Fibroblast of skin of back (primary cell): ENCODE data around the gene PCDHA1.
"Not testable (repeated sequence)": the region's sequence is repeated elsewhere in the genome, so short reads cannot be mapped to it uniquely, and the experiment has no call there.

Experiments used
- DNase-seq: peaks from one replicate; pipeline ENCODE4 v3.0.0-alpha.2; 2013

PCDHA1 gene

DNA sequence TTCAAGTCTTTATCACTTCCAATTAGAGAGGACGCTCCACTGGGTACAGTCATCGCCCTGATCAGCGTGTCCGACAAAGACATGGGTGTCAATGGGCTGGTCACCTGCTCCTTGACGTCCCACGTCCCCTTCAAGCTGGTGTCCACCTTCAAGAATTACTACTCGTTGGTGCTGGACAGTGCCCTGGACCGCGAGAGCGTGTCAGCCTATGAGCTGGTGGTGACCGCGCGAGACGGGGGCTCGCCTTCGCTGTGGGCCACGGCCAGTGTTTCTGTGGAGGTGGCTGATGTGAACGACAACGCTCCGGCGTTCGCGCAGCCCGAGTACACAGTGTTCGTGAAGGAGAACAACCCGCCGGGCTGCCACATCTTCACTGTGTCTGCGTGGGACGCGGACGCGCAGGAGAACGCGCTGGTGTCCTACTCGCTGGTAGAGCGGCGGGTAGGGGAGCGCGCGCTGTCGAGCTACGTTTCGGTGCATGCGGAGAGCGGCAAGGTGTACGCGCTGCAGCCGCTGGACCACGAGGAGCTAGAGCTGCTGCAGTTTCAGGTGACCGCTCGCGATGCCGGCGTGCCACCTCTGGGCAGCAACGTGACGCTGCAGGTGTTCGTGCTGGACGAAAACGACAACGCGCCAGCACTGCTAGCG lies 22.4 kb downstream of the PCDHA1 start:
- not testable (repeated sequence) for DNase-seq

DNA sequence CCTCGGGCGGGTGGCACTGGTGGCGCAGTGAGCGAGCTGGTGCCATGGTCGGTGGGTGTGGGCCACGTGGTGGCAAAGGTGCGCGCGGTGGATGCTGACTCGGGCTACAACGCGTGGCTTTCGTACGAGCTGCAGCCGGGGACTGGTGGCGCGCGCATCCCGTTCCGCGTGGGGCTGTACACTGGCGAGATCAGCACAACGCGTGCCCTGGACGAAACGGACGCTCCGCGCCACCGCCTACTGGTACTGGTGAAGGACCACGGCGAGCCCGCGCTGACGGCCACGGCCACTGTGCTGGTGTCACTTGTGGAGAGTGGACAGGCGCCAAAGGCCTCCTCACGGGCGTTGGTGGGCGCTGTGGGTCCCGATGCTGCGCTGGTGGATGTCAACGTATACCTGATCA lies 22.9 kb downstream of the PCDHA1 start:
- DNase-seq, result no peak

DNA sequence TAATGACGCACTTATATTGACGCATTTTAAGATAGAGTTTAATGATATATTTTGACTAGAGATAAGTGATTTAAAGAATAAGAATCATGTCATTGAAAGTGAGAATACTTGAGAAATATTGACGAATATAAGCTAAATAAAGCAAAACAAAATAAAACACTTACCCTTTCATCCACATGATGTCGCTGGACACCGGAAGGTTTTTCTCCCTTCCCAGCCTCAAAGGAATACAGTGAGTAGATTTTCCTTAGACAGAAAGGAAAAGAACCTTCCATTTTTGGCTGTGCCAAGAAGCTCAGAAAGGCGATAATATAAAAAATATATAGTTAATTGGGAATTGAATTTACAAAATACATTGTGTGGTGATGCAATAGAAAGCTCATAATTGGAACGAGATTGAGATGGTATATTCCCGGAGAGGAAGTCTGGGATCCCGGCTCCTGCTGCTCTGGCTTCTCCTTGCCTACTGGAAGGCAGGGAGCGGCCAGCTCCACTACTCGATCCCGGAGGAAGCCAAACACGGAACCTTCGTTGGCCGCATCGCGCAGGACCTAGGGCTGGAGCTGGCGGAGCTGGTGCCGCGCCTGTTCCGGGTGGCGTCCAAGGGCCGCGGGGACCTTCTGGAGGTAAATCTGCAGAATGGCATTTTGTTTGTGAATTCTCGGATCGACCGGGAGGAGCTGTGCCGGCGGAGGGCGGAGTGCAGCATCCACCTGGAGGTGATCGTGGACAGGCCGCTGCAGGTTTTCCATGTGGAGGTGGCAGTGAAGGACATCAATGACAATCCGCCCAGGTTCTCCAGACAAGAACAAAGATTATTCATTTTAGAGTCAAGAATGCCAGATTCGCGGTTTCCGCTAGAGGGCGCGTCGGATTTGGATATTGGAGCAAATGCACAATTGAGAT lies 35.7 kb downstream of the PCDHA1 start, which contains the start of gene PCDHA5:
TSS of gene PCDHA5 (plus strand) at position 239 of the 906 bp plus-strand sequence.
- no peak for DNase-seq

DNA sequence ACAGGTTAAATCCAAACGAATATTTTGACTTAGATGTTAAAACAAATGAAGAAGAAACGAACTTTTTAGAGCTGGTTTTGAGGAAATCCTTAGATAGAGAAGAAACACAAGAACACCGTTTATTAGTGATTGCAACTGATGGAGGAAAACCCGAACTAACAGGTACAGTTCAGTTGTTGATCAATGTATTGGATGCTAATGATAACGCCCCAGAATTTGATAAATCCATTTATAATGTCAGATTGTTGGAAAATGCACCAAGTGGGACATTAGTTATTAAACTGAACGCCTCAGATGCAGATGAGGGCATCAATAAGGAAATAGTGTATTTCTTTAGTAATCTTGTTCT lies 36.3 kb downstream of the PCDHA1 start:
- DNase-seq, result no peak

DNA sequence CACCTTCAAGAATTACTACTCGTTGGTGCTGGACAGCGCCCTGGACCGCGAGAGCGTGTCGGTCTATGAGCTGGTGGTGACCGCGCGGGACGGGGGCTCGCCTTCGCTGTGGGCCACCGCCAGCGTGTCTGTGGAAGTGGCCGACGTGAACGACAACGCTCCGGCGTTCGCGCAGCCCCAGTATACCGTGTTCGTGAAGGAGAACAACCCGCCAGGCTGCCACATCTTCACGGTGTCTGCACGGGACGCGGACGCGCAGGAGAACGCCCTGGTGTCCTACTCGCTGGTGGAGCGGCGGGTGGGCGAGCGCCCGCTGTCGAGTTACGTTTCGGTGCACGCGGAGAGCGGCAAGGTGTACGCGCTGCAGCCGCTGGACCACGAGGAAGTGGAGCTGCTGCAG lies 37.0 kb downstream of the PCDHA1 start:
- DNase-seq, result not testable (repeated sequence)

DNA sequence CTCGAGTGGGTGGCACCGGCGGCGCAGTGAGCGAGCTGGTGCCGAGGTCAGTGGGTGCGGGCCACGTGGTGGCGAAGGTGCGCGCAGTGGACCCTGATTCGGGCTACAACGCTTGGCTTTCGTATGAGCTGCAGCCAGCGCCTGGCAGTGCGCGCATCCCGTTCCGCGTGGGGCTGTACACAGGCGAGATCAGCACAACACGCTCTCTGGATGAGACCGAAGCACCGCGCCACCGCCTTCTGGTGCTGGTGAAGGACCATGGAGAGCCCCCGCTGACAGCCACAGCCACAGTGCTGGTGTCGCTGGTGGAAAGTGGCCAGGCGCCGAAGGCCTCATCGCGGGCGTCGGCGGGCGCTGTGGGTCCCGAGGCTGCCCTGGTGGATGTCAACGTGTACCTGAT lies 37.5 kb downstream of the PCDHA1 start:
- DNase-seq, result no peak

DNA sequence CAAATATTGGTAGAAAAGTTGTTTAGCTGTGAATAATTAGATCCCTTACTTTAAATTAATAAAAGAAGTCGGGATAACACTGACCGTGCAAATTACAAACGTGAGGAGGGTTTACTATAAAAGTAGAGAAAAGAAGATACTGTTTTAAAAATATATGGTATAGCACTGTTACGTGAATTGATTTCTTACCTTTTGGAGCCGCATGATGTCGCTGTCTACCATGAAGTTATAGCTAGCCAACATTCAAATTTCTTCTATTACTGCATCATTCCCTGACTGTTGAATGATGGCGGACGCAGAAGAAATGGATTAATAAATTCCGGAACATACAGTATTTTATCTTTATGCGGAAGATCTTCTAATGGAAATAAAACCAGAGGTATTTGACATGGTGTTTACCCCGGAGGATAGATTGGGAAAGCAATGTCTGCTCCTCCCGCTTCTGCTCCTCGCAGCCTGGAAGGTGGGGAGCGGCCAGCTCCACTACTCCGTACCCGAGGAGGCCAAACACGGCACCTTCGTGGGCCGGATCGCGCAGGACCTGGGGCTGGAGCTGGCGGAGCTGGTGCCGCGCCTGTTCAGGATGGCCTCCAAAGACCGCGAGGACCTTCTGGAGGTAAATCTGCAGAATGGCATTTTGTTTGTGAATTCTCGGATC lies 41.9 kb downstream of the PCDHA1 start, which contains the start of gene PCDHA6:
TSS of gene PCDHA6 (plus strand) at position 257 of the 658 bp plus-strand sequence. CDS start at position 389, 132 bp downstream.
- peak; percentile 2 for DNase-seq

DNA sequence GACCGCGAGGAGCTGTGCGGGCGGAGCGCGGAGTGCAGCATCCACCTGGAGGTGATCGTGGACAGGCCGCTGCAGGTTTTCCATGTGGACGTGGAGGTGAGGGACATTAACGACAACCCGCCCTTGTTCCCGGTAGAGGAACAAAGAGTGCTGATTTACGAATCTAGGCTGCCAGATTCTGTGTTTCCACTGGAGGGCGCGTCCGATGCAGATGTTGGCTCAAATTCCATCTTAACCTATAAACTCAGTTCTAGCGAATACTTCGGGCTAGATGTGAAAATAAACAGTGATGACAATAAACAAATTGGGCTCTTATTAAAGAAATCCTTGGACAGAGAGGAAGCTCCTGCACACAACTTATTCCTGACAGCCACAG lies 42.4 kb downstream of the PCDHA1 start:
- DNase-seq, result no peak

DNA sequence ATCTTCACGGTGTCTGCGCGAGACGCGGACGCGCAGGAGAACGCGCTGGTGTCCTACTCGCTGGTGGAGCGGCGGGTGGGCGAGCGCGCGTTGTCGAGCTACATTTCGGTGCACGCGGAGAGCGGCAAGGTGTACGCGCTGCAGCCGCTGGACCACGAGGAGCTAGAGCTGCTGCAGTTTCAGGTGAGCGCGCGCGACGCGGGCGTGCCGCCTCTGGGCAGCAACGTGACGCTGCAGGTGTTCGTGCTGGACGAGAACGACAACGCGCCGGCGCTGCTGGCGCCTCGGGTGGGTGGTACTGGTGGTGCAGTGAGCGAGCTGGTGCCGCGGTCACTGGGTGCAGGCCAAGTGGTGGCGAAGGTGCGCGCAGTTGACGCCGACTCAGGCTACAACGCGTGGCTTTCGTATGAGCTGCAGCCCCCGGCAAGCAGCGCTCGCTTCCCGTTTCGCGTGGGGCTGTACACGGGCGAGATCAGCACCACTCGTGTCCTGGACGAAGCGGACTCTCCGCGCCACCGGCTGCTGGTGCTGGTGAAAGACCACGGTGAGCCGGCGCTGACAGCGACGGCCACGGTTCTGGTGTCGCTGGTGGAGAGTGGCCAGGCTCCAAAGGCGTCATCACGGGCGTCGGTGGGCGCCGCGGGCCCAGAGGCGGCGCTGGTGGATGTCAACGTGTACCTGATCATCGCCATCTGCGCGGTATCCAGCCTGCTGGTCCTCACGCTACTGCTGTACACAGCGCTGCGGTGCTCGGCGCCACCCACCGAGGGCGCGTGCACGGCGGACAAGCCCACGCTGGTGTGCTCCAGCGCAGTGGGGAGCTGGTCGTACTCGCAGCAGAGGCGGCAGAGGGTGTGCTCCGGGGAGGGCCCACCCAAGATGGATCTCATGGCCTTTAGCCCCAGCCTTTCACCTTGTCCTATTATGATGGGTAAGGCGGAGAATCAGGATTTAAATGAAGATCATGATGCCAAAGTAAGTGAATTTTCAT lies 43.9 kb downstream of the PCDHA1 start:
- not testable (repeated sequence) for DNase-seq

DNA sequence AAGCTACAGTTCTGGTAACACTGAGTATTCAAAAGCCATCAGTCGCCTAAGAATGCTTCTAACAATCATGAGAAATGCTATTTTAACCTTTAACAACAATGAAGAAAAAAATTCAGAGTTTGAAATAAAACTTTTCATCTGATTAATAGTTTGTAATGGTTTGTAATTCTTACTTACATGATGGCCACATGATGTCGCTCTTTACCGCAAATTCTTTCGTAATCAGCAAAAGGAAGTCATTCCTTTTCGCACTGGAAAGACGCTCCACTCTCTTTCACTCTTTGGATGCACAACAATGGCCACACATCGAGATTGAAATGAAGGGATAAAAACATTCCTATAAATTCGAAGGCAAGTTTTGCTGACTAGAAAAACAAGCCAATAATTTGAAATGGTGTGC lies 48.1 kb downstream of the PCDHA1 start, which contains the start of gene PCDHA7:
TSS of gene PCDHA7 (plus strand) at position 277 of the 400 bp plus-strand sequence. CDS start at position 392, 115 bp downstream.
- DNase-seq, result peak; percentile 18

DNA sequence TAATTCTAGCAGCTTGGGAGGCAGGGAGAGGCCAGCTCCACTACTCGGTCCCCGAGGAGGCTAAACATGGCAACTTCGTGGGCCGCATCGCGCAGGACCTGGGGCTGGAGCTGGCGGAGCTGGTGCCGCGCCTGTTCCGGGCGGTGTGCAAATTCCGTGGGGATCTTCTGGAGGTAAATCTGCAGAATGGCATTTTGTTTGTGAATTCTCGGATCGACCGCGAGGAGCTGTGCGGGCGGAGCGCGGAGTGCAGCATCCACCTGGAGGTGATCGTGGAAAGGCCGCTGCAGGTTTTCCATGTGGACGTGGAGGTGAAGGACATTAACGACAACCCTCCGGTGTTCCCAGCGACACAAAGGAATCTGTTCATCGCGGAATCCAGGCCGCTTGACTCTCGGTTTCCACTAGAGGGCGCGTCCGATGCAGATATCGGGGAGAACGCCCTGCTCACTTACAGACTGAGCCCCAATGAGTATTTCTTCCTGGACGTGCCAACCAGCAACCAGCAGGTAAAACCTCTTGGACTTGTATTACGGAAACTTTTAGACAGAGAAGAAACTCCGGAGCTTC lies 48.6 kb downstream of the PCDHA1 start:
- DNase-seq, result not testable (repeated sequence)

DNA sequence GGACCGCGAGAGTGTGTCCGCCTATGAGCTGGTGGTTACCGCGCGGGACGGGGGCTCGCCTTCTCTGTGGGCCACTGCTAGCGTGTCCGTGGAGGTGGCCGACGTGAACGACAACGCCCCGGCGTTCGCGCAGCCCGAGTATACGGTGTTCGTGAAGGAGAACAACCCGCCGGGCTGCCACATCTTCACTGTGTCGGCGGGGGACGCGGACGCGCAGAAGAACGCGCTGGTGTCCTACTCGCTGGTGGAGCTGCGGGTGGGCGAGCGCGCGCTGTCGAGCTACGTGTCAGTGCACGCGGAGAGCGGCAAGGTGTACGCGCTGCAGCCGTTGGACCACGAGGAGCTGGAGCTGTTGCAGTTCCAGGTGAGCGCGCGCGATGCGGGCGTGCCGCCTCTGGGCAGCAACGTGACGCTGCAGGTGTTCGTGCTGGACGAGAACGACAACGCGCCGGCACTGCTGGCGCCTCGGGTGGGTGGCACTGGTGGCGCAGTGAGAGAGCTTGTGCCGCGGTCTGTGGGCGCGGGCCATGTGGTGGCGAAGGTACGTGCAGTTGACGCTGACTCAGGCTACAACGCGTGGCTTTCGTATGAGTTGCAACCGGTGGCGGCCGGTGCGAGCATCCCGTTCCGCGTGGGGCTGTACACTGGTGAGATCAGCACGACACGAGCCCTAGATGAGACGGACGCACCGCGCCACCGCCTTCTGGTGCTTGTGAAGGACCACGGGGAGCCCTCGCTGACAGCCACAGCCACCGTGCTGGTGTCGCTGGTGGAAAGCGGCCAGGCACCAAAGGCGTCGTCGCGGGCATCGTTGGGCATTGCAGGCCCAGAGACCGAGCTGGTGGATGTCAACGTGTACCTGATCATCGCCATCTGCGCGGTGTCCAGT lies 49.9 kb downstream of the PCDHA1 start:
- no peak for DNase-seq

DNA sequence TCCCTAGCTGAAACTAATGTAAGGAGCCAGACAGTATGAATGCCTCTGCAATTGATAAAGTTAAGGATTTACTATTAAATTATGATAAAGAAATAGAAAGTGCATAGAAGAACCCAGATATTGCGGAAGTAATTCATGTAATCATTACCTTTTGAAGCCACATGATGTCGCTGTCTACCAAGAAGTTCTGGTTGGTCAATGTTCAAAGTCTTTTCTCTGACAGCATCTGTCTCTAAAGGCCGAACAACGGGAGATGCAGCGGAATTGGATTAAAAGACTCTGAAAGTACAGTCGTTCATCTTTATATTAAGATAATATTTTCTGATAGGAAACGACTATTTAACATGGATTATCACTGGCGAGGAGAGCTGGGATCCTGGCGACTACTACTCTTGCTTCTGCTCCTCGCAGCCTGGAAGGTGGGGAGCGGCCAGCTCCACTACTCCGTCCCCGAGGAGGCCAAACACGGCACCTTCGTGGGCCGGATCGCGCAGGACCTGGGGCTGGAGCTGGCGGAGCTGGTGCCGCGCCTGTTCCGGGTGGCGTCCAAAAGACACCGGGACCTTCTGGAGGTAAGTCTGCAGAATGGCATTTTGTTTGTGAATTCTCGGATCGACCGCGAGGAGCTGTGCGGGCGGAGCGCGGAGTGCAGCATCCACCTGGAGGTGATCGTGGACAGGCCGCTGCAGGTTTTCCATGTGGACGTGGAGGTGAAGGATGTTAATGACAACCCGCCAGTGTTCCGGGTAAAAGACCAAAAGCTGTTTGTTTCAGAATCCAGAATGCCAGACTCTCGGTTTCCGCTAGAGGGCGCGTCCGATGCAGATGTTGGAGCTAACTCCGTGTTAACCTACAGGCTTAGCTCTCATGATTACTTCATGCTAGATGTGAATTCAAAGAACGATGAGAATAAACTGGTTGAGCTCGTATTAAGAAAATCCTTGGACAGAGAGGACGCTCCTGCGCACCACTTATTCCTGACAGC lies 55.3 kb downstream of the PCDHA1 start, which contains the start of gene PCDHA8:
TSS of gene PCDHA8 (plus strand) at position 210 of the 985 bp plus-strand sequence. CDS start at position 345, 135 bp downstream.
- DNase-seq, result no peak

DNA sequence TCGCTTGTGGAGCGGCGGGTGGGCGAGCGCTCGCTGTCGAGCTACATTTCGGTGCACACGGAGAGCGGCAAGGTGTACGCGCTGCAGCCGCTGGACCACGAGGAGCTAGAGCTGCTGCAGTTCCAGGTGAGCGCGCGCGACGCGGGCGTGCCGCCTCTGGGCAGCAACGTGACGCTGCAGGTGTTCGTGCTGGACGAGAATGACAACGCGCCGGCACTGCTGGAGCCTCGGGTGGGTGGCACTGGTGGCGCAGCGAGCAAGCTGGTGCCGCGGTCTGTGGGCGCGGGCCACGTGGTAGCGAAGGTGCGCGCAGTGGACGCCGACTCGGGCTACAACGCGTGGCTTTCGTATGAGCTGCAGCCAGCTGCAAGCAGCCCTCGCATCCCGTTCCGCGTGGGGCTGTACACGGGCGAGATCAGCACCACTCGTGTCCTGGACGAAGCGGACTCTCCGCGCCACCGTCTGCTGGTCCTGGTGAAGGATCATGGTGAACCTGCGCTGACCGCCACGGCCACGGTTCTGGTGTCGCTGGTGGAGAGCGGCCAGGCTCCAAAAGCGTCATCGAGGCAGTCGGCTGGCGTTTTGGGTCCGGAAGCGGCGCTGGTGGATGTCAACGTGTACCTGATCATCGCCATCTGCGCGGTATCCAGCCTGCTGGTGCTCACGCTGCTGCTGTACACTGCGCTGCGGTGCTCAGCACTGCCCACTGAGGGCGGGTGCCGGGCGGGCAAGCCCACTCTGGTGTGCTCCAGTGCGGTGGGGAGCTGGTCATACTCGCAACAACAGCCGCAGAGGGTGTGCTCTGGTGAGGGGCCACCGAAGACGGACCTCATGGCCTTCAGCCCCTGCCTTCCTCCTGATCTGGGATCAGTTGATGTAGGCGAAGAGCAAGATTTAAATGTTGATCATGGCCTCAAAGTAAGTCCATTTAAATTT lies 57.1 kb downstream of the PCDHA1 start:
- no peak for DNase-seq

DNA sequence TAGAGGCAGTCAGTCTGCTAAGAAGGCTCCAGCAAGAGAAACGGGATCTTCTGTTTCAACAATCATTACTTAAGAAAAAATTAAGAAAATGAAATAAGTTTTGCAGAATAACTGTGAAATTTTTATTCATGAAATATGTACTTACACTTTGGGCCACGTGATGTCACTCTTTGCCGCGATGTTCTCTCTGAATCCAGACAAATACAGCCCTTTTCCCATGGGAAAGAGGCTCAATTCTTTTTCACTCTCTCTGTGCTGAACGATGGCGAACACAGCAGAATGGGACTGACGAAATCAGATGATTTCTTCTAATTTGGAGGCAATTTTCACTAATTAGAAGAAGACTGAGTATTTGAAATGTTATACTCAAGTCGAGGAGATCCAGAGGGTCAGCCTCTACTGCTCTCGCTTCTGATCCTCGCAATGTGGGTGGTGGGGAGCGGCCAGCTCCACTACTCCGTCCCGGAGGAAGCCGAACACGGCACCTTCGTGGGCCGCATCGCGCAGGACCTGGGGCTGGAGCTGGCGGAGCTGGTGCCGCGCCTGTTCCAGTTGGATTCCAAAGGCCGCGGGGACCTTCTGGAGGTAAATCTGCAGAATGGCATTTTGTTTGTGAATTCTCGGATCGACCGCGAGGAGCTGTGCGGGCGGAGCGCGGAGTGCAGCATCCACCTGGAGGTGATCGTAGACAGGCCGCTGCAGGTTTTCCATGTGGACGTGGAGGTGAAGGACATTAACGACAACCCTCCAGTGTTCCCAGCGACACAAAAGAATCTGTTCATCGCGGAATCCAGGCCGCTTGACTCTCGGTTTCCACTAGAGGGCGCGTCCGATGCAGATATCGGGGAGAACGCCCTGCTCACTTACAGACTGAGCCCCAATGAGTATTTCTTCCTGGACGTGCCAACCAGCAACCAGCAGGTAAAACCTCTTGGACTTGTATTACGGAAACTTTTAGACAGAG lies 62.5 kb downstream of the PCDHA1 start, which contains the start of gene PCDHA9:
TSS of gene PCDHA9 (plus strand) at position 244 of the 964 bp plus-strand sequence. CDS start at position 358, 114 bp downstream.
- not testable (repeated sequence) for DNase-seq
